ENCODE results near the gene OTUB1.

OTUB1 gene

GRCh38 chr11:64026575-64027205 is 40.5 kb downstream of the OTUB1 start:
- no peak for DNase-seq (ENCODE audit: extremely low read depth, low read depth)
- TF ChIP-seq CTCF (IDR thresholded peaks at IDR 0.05; ENCODE audit: low read depth, low read length): no peak

- no peak for DNase-seq (ENCODE audit: extremely low read depth, low read depth)
- TF ChIP-seq CTCF (IDR thresholded peaks at IDR 0.05; ENCODE audit: low read depth, low read length): no peak
Observed at GRCh38 chr11:64027651-64028397, 41.6 kb downstream of the OTUB1 start.

GRCh38 chr11:64028398-64029115 is 42.3 kb downstream of the OTUB1 start:
- DNase-seq (ENCODE audit: extremely low read depth, low read depth): no peak
- TF ChIP-seq CTCF (IDR thresholded peaks at IDR 0.05; ENCODE audit: low read depth, low read length): no peak

- DNase-seq (ENCODE audit: extremely low read depth, low read depth): no peak
- TF ChIP-seq CTCF (IDR thresholded peaks at IDR 0.05; ENCODE audit: low read depth, low read length): no peak
Observed at GRCh38 chr11:64029773-64030172, 43.5 kb downstream of the OTUB1 start.

GRCh38 chr11:64031001-64031400 is 44.8 kb downstream of the OTUB1 start:
- no peak for DNase-seq (ENCODE audit: extremely low read depth, low read depth)
- TF ChIP-seq CTCF (IDR thresholded peaks at IDR 0.05; ENCODE audit: low read depth, low read length): no peak

GRCh38 chr11:64032050-64032449 is 45.8 kb downstream of the OTUB1 start:
- TF ChIP-seq CTCF (IDR thresholded peaks at IDR 0.05; ENCODE audit: low read depth, low read length): no peak
- DNase-seq (ENCODE audit: extremely low read depth, low read depth): no peak

- TF ChIP-seq CTCF (IDR thresholded peaks at IDR 0.05; ENCODE audit: low read depth, low read length): no peak
- DNase-seq (ENCODE audit: extremely low read depth, low read depth): no peak
Observed at GRCh38 chr11:64034411-64034811, 48.2 kb downstream of the OTUB1 start.
